Chondrocyte (in vitro differentiated cells): ENCODE measurements around the gene CIROP. TPM values are rescaled to one million over a fixed set of nuclear protein-coding genes. Genes with fewer than 3 reads are reported as not detected.

ENCODE experiments used
- DNase-seq: peaks from one replicate; pipeline ENCODE4 v3.0.0; 2021; ENCODE audit warnings: mixed read lengths, low spot score
- H3K27ac Mint-ChIP-seq: one replicate; pipeline ENCODE4 v1.8.0; 2021; ENCODE audit warnings: mild to moderate bottlenecking, moderate library complexity, mixed read lengths; ENCODE audit not compliant: unreplicated experiment
- H3K27me3 Mint-ChIP-seq: 2 replicates; pipeline ENCODE4 v1.8.0; 2021; ENCODE audit warnings: low read depth, mixed read lengths
- H3K36me3 Mint-ChIP-seq: 2 replicates; pipeline ENCODE4 v1.8.0; 2021; ENCODE audit warnings: low read depth, mixed read lengths
- H3K4me1 Mint-ChIP-seq: 2 replicates; pipeline ENCODE4 v1.8.0; 2021; ENCODE audit warnings: low read depth, mild to moderate bottlenecking, mixed read lengths
- H3K4me3 Mint-ChIP-seq: one replicate; pipeline ENCODE4 v1.8.0; 2021; ENCODE audit warnings: mild to moderate bottlenecking, moderate library complexity, mixed read lengths; ENCODE audit not compliant: unreplicated experiment
- H3K9me3 Mint-ChIP-seq: 2 replicates; pipeline ENCODE4 v1.8.0; 2021; ENCODE audit warnings: low read depth, mixed read lengths
- CTCF ChIP-seq: fragments of 200-600 bp; sonication (generic); IDR thresholded peaks from 2 replicates; pipeline ENCODE4 v1.5.0; 2021; ENCODE audit warnings: antibody characterized with exemption, mild to moderate bottlenecking, moderate library complexity
- total RNA-seq: library from RNA; stranded (reverse); gene quantifications from 3 replicates; pipeline ENCODE4 v1.2.1, GENCODE V29; 2021

The CIROP gene
- total RNA-seq, 1 donor from 2014 or later, result not detected

- no peak for DNase-seq
- H3K4me3 Mint-ChIP-seq, result no peak overlapping the region
- H3K4me1 Mint-ChIP-seq, result peaks cover 16% of the 10 kb centered on the region
Measured at GRCh38 chr14:23101986-23102625, 2.7 kb downstream of the CIROP start.

DNA sequence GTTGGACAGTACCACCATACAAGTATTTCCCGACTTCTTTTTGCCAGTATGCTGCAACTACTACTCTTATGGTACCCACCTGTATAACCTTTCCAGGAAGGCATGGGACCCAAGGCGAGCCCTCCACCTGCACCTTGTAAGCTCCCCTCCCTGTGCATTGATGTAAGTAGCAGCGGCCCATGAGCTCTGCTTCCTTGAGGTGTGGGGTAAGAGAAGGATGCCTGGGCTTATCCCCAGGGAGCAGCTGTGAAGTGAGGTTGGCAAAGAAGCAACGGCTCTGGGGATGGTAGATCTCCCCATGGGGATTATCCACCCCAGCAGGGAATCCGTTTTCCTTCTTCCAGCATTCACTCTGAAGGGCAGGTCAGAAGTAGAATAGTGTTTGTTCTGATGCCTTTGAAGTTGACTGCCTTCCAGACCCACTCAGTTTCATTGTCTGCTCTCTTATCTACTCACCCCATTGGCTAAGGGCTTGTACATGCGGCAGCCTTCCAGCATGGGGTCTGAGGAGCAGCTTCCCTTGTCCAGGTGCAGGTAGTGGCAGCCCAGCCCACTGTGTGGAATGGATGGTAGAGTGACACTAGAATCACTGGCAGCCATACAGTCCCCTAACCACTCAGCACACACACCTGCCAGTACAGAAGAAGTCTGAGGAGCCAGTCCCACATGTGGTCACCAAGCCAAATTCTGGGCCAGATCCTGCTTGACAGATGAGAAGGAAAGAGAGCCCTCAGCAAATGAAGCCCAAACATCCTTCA lies 3.4 kb downstream of the CIROP start:
- no peak for DNase-seq
- Mint-ChIP-seq H3K27me3 (no peaks in the 10 kb centered on the region), H3K36me3 (peaks cover 13% of the 10 kb centered on the region), H3K27ac (no peak overlapping the region), H3K9me3 (no peaks in the 10 kb centered on the region), H3K4me1 (peaks cover 23% of the 10 kb centered on the region), H3K4me3 (no peak overlapping the region)
- TF ChIP-seq CTCF, result no peak

More at GRCh38 chr14:23101986-23102625, 2.7 kb downstream of the CIROP start:
- no peak overlapping the region for H3K27ac Mint-ChIP-seq
- no peak for TF ChIP-seq CTCF
- no peaks in the 10 kb centered on the region for H3K9me3 Mint-ChIP-seq
- no peaks in the 10 kb centered on the region for H3K27me3 Mint-ChIP-seq
- H3K36me3 Mint-ChIP-seq, result peaks cover 12% of the 10 kb centered on the region

GRCh38 chr14:23099212-23099861 lies 5.5 kb downstream of the CIROP start:
- H3K27me3 Mint-ChIP-seq, result no peaks in the 10 kb centered on the region
- no peak overlapping the region for H3K27ac Mint-ChIP-seq
- peaks cover 21% of the 10 kb centered on the region for H3K4me1 Mint-ChIP-seq
- H3K4me3 Mint-ChIP-seq, result no peak overlapping the region
- no peak for DNase-seq
- no peak for TF ChIP-seq CTCF
- H3K36me3 Mint-ChIP-seq, result peaks cover 13% of the 10 kb centered on the region
- H3K9me3 Mint-ChIP-seq, result no peaks in the 10 kb centered on the region

- TF ChIP-seq CTCF, result no peak
- peaks cover 13% of the 10 kb centered on the region for H3K36me3 Mint-ChIP-seq
- H3K4me3 Mint-ChIP-seq, result no peak overlapping the region
- H3K4me1 Mint-ChIP-seq, result peaks cover 30% of the 10 kb centered on the region
- no peaks in the 10 kb centered on the region for H3K9me3 Mint-ChIP-seq
- DNase-seq, result no peak
- H3K27me3 Mint-ChIP-seq, result no peaks in the 10 kb centered on the region
- H3K27ac Mint-ChIP-seq, result no peak overlapping the region
Measured at GRCh38 chr14:23097786-23098185, 7.0 kb downstream of the CIROP start.
